HG03097 (cell line): ENCODE results near the gene LAT.
"Not testable (repeated sequence)": the region's sequence is repeated elsewhere in the genome, so short reads cannot be mapped to it uniquely, and the experiment has no call there.

ENCODE experiments used
- ATAC-seq: cut with Tn5 transposase; IDR thresholded peaks from one replicate; pipeline ENCODE4 v1.9.1; 2021; ENCODE audit not compliant: unreplicated experiment, low FRiP score

Gene LAT

DNA sequence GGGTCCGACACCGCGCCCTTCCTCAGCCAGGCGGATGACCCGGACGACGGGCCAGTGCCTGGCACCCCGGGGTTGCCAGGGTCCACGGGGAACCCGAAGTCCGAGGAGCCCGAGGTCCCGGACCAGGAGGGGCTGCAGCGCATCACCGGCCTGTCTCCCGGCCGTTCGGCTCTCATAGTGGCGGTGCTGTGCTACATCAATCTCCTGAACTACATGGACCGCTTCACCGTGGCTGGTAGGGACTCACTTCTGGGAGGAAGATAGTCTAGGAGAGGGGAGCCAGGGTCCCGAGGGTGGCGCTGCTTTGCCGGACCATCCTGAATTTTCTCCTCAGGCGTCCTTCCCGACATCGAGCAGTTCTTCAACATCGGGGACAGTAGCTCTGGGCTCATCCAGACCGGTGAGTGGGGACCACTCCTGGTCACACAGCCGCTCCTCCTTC lies 9.7 kb upstream of the LAT start:
- no peak for ATAC-seq

DNA sequence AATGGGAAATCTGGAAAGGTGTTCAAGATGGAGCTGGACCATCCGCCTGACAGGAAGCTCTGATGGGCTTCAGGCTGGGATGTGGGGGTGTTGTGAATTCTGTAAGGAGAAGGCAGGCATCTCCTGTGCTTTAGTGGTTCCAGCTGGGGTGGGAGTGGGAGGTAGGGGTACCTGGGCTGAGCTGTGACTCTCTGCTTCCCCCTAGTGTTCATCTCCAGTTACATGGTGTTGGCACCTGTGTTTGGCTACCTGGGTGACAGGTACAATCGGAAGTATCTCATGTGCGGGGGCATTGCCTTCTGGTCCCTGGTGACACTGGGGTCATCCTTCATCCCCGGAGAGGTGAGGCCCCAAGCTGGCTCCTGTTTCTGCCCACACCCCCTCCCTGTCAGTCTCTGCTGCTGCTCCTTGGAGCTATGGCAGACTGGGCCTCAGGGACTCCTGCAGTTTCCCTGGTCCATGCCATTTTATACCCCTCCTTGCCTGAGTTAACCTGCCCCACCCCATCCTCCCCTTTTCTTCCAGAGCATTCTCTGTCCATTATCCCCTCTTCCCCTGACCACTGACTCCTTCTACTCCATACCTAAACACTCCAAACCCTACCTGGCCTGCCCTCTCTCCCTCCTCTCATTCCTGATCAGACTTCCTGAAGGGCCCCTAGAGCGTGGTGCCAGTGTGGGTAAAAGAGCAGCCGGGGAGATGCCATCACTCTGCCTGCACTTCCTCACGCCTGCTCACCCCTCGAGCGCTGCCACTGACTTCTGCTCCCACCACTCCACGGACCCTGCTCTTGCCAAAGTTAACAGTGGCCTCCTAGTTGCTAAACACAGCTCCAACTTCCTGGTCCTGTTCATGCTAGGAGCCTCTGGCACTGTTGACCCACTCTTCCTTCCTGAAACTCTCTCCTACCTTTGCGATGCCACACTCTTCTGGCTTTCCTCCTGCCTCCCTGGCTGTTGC lies 6.9 kb upstream of the LAT start:
- ATAC-seq: no peak

DNA sequence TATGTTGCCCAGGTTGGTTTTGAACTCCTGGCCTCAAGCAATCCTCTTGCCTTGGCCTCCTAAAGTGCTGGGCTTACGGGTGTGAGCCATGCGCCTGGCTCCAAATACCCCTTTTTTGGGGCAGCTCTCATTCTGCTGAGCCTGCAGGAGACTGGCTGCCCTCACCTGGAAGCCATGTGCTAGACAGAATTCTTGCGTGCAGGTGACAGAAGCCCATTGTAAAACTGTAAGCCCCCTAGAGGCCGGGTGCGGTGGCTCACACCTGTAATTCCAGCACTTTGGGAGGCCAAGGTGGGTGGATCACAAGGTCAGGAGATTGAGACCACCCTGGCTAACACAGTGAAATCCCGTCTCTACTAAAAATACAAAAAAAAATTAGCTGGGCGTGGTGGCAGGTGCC lies 4.5 kb upstream of the LAT start:
- not testable (repeated sequence) for ATAC-seq

DNA sequence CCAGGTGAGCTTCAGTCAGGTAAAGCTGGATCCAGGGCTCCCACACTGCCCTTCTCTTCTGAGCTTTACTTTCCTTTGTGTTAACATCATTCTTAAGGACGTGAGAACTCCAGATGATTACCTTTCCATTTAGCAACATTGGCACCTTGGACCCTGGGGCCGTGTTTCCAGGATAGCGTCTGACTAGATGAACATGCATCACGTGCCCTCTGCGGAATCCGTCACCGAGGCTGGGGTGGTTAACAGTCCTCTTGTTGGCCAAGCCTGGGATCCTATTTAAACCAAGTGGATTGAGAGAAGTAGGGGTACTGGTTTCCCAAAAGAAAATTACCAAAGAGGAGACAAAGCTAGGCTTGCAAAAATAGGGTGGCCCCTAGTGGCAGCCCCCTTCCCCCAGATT lies 3.9 kb upstream of the LAT start:
- no peak for ATAC-seq

DNA sequence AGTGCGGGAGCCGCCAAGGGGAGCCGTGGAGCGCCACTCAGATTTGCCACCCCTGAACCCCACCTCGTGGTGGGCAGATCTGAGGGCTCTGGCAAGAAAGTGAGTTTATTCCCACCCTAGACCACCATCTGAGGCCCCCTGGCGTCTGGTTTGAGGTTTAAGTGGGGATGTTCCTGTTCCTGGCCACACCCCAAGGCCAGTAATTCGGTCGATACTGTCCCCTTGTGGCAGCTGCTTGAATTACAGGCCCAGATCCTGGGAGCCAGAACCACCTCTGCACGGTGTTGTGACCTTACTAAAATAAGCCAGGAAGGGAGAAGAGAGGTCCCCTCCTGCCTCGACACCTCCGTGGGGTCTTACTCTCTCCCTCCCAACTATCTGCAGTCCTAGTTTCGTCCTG lies 3.3 kb upstream of the LAT start:
- ATAC-seq: no peak

DNA sequence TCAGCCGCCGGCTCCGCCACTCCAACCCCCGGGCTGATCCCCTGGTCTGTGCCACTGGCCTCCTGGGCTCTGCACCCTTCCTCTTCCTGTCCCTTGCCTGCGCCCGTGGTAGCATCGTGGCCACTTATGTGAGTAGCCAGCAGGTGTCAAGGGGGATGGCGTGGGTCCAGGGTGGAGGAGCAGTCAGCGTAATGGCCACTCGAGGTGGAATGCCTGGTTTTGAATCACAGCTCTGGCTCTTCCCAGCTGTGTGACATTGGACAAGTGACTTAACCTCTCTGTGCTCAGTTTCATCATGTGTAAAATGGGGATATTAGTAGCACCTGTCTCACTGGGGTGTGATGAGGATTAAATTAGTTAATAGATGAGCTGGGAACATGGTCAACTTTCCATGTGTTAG lies 2.4 kb upstream of the LAT start:
- ATAC-seq: no peak

DNA sequence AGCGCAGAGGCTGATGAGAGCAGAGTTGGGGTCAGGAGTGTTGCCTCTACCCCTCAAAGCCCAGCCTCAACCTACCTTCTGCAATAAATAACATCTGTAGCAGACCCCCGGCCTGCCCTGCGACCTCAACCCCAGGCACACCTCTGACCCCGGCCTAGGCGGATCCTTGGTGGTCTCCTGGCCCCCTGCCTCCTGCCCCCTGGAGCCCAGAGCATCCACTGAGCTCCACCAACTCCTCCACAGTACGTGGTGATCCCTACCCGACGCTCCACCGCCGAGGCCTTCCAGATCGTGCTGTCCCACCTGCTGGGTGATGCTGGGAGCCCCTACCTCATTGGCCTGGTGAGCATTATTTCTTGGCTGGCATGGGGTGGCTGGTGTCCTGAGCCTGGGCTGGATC lies 1.9 kb upstream of the LAT start:
- ATAC-seq: no peak

DNA sequence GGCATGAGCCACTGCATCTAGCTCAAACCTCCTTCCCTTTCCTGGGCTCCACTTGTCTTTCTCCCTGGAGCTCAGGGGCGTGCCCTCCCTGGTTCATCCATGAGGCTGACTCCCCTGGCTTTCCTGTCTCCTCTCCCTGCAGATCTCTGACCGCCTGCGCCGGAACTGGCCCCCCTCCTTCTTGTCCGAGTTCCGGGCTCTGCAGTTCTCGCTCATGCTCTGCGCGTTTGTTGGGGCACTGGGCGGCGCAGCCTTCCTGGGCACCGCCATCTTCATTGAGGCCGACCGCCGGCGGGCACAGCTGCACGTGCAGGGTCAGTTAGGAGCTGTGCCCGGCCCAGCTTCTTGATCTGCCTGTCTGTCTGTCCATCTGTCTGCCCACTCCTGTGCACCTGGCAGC lies 1.2 kb upstream of the LAT start:
- ATAC-seq: no peak

DNA sequence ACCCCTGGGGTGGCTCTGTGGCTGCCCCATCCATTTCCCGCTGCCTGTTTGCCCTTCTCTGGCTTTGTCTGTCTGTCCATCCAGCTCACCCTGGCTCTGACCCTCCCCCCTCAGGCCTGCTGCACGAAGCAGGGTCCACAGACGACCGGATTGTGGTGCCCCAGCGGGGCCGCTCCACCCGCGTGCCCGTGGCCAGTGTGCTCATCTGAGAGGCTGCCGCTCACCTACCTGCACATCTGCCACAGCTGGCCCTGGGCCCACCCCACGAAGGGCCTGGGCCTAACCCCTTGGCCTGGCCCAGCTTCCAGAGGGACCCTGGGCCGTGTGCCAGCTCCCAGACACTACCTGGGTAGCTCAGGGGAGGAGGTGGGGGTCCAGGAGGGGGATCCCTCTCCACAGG lies 761 bp upstream of the LAT start:
- no peak for ATAC-seq

DNA sequence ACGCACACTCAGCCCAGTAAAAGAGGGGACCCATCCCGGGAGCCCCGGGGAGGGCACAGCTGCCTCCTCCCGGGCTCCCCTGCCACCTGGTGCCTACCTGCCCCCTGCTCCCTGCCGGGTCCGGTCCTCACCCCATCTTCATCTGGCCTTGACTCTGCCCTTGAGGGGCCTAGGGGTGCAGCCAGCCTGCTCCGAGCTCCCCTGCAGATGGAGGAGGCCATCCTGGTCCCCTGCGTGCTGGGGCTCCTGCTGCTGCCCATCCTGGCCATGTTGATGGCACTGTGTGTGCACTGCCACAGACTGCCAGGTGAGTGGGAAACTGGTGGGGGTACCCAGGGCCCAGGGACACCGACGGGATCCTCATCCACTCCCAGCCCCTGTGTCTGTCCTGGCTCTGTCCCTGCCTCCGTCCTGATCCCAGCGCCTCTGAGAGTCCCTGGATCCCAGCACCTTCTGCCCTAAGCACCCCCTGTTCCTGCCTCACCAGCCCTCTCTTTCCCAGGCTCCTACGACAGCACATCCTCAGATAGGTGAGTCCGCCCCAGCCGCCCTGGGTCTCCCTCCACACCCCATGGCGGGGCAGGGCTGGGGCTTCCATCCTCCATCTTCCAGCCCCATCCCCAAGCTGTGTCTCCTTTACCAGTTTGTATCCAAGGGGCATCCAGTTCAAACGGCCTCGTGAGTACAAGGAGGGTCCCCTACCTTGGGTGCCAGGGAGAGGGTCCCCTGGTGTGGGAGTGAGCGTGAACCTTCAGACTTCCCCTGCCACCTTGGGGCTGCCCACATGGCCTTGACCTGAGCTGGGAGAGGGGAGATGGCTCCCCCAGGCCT lies 574 bp downstream of the LAT start:
- no peak for ATAC-seq

DNA sequence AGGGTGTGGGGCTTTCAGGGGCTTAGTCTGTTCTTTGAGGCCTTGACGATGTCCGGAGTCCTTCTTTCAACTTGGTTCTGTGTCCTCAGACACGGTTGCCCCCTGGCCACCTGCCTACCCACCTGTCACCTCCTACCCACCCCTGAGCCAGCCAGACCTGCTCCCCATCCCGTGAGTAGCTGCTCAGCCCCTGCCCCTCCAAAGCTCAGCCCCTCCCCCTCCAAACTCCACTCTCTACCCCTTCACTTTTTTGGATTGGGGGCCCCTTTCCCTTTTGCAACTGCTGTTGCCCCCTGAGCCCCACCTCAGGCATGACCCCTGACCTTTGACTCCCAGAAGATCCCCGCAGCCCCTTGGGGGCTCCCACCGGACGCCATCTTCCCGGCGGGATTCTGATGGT lies 1.2 kb downstream of the LAT start:
- no peak for ATAC-seq

DNA sequence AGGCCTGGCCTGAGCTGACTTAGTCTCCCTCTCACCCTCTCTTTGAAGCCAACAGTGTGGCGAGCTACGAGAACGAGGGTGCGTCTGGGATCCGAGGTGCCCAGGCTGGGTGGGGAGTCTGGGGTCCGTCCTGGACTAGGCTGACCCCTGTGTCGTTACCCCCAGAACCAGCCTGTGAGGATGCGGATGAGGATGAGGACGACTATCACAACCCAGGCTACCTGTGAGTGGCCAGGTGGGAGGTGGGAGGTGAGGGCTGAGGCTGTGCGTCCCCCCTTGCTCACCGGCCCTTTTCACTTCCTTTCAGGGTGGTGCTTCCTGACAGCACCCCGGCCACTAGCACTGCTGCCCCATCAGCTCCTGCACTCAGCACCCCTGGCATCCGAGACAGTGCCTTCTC lies 1.6 kb downstream of the LAT start:
- no peak for ATAC-seq

DNA sequence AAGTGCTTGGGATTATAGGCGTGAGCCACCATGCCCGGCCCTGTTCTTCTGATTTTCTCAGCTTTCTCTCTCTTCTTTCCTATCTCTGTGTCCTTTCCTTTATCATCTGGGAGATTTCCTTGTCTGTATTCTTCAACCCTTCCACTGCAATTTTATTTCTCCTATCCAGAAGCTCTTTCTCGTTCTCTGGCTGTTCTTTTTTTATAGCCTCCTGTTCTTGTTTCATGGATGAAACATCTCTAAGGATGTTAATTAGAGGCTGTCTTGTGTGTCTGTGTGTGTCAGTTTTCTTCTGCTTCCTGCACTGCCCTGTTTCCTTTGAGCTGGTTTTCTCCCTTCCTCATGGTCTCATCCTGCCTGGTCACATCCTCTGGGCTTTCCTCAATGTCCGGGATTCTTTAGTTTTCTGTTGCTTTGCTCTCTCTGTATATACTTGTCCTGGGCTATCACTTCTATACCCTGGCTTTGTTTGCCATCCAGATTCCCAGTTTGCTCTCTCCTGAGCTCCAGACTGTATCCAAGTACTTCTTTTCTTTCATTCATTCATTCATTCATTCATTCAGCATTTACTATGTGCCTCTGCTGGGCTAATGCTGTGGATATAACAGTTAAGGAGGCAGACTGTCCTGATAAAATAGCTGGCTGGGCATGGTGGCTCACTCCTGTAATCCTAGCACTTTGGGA lies 2.5 kb downstream of the LAT start:
- no peak for ATAC-seq

DNA sequence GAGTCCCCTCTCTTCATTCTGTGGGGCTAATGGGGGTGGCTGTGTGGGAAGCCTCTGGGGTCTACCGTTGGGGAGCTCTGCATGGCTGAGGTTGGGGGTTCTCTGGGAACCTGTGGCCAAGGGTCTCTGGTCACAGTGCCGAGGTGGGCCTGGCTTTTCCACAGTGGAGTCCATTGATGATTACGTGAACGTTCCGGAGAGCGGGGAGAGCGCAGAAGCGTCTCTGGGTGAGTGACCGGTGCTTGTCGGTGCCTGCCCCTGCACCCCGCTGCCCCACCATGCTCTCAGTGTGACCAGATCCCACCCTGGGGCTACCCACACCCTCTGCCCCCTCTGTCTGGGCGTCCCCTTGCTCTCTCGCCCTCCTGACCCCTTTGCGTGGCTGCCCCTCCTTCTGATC lies 4.5 kb downstream of the LAT start:
- no peak for ATAC-seq

DNA sequence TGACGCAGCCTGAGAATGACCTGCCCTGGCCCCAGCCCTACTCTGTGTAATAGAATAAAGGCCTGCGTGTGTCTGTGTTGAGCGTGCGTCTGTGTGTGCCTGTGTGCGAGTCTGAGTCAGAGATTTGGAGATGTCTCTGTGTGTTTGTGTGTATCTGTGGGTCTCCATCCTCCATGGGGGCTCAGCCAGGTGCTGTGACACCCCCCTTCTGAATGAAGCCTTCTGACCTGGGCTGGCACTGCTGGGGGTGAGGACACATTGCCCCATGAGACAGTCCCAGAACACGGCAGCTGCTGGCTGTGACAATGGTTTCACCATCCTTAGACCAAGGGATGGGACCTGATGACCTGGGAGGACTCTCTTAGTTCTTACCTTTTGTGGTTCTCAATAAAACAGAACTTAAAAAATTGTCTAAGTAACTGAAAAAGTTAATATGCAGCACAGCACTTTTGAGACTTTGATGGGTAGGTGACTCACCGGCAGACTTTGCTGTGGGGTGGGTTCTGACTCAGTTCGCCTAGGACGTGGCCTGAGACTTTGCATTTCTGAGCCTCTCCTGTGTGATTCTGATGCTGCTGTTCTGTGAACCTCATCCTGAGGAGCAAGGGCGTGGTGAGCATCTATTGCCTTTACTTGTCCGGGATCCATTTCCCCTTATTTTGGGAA lies 5.7 kb downstream of the LAT start:
- no peak for ATAC-seq

DNA sequence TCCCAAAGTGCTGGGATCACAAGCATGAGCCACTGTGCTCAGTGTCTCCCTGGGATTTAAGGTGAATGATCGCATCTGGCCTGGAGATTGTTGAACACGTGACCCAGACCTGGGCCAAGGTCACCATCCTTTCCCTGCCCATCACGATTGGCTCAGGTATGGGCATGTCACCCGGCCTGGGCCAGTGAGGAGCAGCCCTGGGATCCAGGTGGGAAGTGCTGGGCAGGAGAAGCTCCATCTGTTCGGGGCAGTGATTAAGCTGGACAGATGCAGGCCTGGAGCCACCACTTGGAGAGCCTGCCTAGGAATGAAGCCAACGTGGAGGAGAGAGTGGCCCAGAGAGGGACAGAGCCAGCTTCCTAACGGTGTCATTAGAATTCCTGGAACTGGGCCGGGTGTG lies 6.8 kb downstream of the LAT start:
- ATAC-seq: no peak

DNA sequence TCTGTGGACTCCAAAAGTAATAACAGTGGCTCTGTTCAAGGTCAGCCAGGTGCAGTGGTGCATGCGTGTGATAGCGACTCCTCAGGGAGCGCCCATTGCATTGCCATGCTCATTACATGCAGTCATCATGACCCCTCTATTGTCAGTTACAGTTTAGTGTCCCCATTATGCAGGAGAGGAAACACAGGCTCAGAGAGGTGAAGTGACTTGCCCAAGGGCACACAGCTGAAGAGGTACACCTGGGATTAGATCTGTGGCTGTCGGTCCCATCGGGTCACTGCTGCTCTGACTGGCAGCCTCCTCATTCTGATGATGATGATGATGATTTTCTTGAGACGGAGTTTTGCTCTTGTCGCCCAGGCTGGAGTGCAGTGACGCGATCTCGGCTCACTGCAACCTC lies 7.6 kb downstream of the LAT start:
- ATAC-seq: no peak

DNA sequence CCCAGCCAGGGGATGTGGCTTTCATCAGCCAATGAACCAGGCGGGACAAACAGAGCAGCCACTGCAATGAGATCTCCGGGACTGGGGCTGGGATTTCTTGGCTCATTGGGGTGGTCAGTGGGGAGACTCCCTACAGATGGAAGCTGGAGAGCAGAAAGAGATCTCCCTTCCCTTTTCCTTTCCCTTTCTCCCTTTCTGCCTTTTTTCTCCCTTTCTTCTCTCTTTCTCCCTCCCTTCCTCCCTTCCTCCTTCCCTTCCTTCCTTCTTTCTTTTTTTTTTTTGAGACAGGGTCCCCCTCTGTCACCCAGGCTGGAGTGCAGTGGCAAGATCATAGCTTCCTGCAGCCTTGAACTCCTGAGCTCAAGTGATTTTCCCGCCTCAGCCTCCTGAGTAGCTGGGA lies 14.0 kb downstream of the LAT start:
- no peak for ATAC-seq

DNA sequence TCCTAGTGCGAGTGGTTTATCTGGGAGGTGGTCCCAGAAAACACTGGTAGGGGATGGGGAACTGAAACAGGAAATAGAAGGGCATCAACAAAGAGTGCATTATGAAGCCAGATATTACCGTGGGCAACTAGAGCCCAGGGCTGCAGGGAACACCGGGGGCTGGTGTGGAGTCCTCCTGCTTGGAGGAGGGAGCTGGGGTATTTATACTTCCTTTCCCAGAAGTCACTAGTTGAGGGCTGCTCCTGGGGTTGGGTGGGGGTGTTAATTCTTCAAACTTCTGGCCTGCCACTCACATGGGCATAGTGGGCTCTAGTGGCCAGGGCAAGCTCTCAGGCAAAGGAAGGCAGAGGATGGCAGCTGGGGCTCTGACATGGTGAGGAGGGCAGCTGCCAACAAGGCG lies 14.7 kb downstream of the LAT start:
- ATAC-seq: no peak

DNA sequence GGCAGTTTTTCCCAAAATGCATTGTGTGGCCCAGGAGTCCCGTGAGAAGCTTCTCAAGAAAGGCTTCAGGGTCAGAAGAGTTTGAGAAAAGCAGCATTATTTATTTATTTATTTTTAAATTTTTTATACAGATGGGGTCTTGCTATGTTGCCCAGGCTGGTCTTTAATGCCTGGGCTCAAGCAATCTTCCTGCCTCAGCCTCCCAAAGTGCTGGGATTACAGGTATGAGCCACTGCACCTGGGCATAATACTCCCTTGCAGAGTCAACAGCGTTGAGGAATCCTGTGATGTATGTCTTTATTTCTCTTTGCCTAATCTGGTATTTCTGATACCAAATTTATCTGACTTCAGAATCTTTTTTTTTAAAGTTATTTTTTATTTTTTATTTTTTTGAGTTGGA lies 15.2 kb downstream of the LAT start:
- ATAC-seq: no peak
